HEK293 (cell line): ENCODE data around the gene GARRE1.

ENCODE experiments used
- CTCF ChIA-PET: fragments of 350-600 bp; formaldehyde crosslinking; extraction: SDS; loops from one replicate; lab custom pipeline; 2021; ENCODE audit warnings: antibody characterized with exemption; lab: Yijun Ruan, JAX
- POLR2A ChIA-PET: fragments of 300-600 bp; formaldehyde crosslinking; extraction: SDS; loops from one replicate; lab custom pipeline; 2020; ENCODE audit warnings: antibody characterized with exemption, inconsistent platforms; lab: Yijun Ruan, JAX
- H3K27ac ChIP-seq: fragments of 200-500 bp; sonication (Bioruptor generic); 2 replicates; pipeline ENCODE4 v1.5.1; 2014; ENCODE audit warnings: low read depth, low read length, control low read depth, inconsistent platforms; ENCODE audit errors: extremely low read depth
- H3K36me3 ChIP-seq, 2 experiments: fragments of 200-500 bp in 1 of 2; sonication (Bioruptor generic) in 1 of 2; 1 replicate in 1 of 2; 2 replicates in 1 of 2; pipeline ENCODE4 v1.5.1; 2014 to 2017; ENCODE audit warnings: inconsistent platforms in 2 of 2, low read length in 2 of 2; ENCODE audit not compliant: control insufficient read depth in 2 of 2, insufficient read depth in 1 of 2
- H3K4me1 ChIP-seq: fragments of 200-500 bp; sonication (Bioruptor generic); 2 replicates; pipeline ENCODE4 v1.5.1; 2014; ENCODE audit warnings: mild to moderate bottlenecking, low read length, inconsistent platforms; ENCODE audit not compliant: control insufficient read depth, insufficient read depth
- H3K4me3 ChIP-seq: 2 replicates; pipeline ENCODE4 v1.5.1; 2011; ENCODE audit warnings: low read depth, mild to moderate bottlenecking, control low read depth, low read length, moderate library complexity
- H3K9me3 ChIP-seq: fragments of 200-500 bp; sonication (Bioruptor generic); 2 replicates; pipeline ENCODE4 v1.5.1; 2014; ENCODE audit warnings: low read depth, low read length, inconsistent platforms; ENCODE audit not compliant: control insufficient read depth, insufficient read depth
- CTCF ChIP-seq: fragments of 450-650 bp; formaldehyde crosslinking; IDR thresholded peaks from 2 replicates; pipeline ENCODE4 v1.5.1; 2016; ENCODE audit warnings: missing biosample characterization, missing genetic modification characterization
- HOXA7 ChIP-seq: sonication (generic); formaldehyde crosslinking; IDR thresholded peaks from 2 replicates; pipeline ENCODE4 v1.8.1; 2022; ENCODE audit warnings: missing genetic modification reagents, borderline replicate concordance
- PRDM2 ChIP-seq: fragments of 450-650 bp; formaldehyde crosslinking; IDR thresholded peaks from 2 replicates; pipeline ENCODE4 v1.5.1; 2016; ENCODE audit warnings: missing biosample characterization, missing genetic modification characterization, borderline replicate concordance
- ZBTB17 ChIP-seq: fragments of 450-650 bp; formaldehyde crosslinking; IDR thresholded peaks from 2 replicates; pipeline ENCODE4 v1.5.1; 2016; ENCODE audit warnings: missing biosample characterization, missing genetic modification characterization
- ZFP37 ChIP-seq: fragments of 450-650 bp; formaldehyde crosslinking; IDR thresholded peaks from 2 replicates; pipeline ENCODE4 v1.5.1; 2016; ENCODE audit warnings: missing biosample characterization, missing genetic modification characterization
- ZNF16 ChIP-seq: fragments of 450-650 bp; formaldehyde crosslinking; IDR thresholded peaks from 2 replicates; pipeline ENCODE4 v1.5.1; 2016; ENCODE audit warnings: low read depth, missing biosample characterization, missing genetic modification characterization
- ZNF2 ChIP-seq: fragments of 450-650 bp; formaldehyde crosslinking; IDR thresholded peaks from 2 replicates; pipeline ENCODE4 v1.5.1; 2016; ENCODE audit warnings: missing biosample characterization, missing genetic modification characterization
- ZNF248 ChIP-seq: fragments of 450-650 bp; formaldehyde crosslinking; IDR thresholded peaks from 2 replicates; pipeline ENCODE4 v1.5.1; 2017; ENCODE audit warnings: missing biosample characterization, missing genetic modification characterization
- ZNF404 ChIP-seq: fragments of 450-650 bp; formaldehyde crosslinking; IDR thresholded peaks from 2 replicates; pipeline ENCODE4 v1.5.1; 2017; ENCODE audit warnings: missing biosample characterization, missing genetic modification characterization
- ZNF548 ChIP-seq: fragments of 450-650 bp; formaldehyde crosslinking; IDR thresholded peaks from 2 replicates; pipeline ENCODE4 v1.5.1; 2016; ENCODE audit warnings: missing biosample characterization, missing genetic modification characterization
- ZNF585B ChIP-seq: fragments of 450-650 bp; formaldehyde crosslinking; IDR thresholded peaks from 2 replicates; pipeline ENCODE4 v1.5.1; 2016; ENCODE audit warnings: missing biosample characterization, missing genetic modification characterization
- ZNF629 ChIP-seq: fragments of 450-650 bp; formaldehyde crosslinking; IDR thresholded peaks from 2 replicates; pipeline ENCODE4 v1.5.1; 2017; ENCODE audit warnings: missing biosample characterization, missing genetic modification characterization
- ZNF843 ChIP-seq: fragments of 450-650 bp; formaldehyde crosslinking; IDR thresholded peaks from 2 replicates; pipeline ENCODE4 v1.5.1; 2016; ENCODE audit warnings: missing biosample characterization, missing genetic modification characterization
- TF ChIP-seq, protein P1 (sequence below): IDR thresholded peaks from 2 replicates; pipeline ENCODE4 v1.6.1; 2011; ENCODE audit warnings: mild to moderate bottlenecking, low read depth, low read length, borderline replicate concordance
- TF ChIP-seq, protein P2 (sequence below): fragments of 450-650 bp; formaldehyde crosslinking; IDR thresholded peaks from 2 replicates; pipeline ENCODE4 v1.5.1; 2016; ENCODE audit warnings: missing biosample characterization, missing genetic modification characterization, low read depth
- TF ChIP-seq, protein P3 (sequence below): fragments of 450-650 bp; formaldehyde crosslinking; IDR thresholded peaks from 2 replicates; pipeline ENCODE4 v1.5.1; 2016; ENCODE audit warnings: missing biosample characterization, missing genetic modification characterization
- TF ChIP-seq, protein P4 (sequence below): fragments of 450-650 bp; formaldehyde crosslinking; IDR thresholded peaks from 2 replicates; pipeline ENCODE4 v1.5.1; 2017; ENCODE audit warnings: missing biosample characterization, missing genetic modification characterization

The GARRE1 gene

GRCh38 chr19:34300380-34300779 is 46.0 kb downstream of the GARRE1 start:
- TF ChIP-seq CTCF (no peak), ZNF629 (tag by site-specific recombination) (no peak), ZBTB17 (tag by site-specific recombination) (no peak), ZNF248 (tag by site-specific recombination) (no peak), ZNF2 (no peak), ZNF843 (tag by site-specific recombination) (no peak), PRDM2 (tag by site-specific recombination) (no peak), ZNF404 (tag by site-specific recombination) (no peak), ZNF16 (no peak), ZNF585B (tag by site-specific recombination) (no peak), ZNF548 (no peak), ZFP37 (no peak), HOXA7 (CRISPR knock-in tag) (no peak)
- TF ChIP-seq, protein P1, sequence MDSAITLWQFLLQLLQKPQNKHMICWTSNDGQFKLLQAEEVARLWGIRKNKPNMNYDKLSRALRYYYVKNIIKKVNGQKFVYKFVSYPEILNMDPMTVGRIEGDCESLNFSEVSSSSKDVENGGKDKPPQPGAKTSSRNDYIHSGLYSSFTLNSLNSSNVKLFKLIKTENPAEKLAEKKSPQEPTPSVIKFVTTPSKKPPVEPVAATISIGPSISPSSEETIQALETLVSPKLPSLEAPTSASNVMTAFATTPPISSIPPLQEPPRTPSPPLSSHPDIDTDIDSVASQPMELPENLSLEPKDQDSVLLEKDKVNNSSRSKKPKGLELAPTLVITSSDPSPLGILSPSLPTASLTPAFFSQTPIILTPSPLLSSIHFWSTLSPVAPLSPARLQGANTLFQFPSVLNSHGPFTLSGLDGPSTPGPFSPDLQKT: no peak
- TF ChIP-seq, protein P2, sequence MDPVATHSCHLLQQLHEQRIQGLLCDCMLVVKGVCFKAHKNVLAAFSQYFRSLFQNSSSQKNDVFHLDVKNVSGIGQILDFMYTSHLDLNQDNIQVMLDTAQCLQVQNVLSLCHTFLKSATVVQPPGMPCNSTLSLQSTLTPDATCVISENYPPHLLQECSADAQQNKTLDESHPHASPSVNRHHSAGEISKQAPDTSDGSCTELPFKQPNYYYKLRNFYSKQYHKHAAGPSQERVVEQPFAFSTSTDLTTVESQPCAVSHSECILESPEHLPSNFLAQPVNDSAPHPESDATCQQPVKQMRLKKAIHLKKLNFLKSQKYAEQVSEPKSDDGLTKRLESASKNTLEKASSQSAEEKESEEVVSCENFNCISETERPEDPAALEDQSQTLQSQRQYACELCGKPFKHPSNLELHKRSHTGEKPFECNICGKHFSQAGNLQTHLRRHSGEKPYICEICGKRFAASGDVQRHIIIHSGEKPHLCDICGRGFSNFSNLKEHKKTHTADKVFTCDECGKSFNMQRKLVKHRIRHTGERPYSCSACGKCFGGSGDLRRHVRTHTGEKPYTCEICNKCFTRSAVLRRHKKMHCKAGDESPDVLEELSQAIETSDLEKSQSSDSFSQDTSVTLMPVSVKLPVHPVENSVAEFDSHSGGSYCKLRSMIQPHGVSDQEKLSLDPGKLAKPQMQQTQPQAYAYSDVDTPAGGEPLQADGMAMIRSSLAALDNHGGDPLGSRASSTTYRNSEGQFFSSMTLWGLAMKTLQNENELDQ (tag by site-specific recombination): no peak
- TF ChIP-seq, protein P3, sequence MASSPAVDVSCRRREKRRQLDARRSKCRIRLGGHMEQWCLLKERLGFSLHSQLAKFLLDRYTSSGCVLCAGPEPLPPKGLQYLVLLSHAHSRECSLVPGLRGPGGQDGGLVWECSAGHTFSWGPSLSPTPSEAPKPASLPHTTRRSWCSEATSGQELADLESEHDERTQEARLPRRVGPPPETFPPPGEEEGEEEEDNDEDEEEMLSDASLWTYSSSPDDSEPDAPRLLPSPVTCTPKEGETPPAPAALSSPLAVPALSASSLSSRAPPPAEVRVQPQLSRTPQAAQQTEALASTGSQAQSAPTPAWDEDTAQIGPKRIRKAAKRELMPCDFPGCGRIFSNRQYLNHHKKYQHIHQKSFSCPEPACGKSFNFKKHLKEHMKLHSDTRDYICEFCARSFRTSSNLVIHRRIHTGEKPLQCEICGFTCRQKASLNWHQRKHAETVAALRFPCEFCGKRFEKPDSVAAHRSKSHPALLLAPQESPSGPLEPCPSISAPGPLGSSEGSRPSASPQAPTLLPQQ (tag by site-specific recombination): no peak
- TF ChIP-seq, protein P4, sequence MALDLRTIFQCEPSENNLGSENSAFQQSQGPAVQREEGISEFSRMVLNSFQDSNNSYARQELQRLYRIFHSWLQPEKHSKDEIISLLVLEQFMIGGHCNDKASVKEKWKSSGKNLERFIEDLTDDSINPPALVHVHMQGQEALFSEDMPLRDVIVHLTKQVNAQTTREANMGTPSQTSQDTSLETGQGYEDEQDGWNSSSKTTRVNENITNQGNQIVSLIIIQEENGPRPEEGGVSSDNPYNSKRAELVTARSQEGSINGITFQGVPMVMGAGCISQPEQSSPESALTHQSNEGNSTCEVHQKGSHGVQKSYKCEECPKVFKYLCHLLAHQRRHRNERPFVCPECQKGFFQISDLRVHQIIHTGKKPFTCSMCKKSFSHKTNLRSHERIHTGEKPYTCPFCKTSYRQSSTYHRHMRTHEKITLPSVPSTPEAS (tag by site-specific recombination): no peak
- Histone ChIP-seq H3K4me1 (no peaks in the 10 kb centered on the region), H3K36me3 (peaks cover 16 to 59% of the 10 kb centered on the region in 2 experiments), H3K9me3 (no peaks in the 10 kb centered on the region), H3K4me3 (no peak overlapping the region), H3K27ac (no peak overlapping the region)
- ChIA-PET CTCF (interaction anchor here (0.7 kb wide), 2 partner anchors 28 to 306 kb away, joined by 3 read pairs; no protein-coding TSS in a partner anchor), POLR2A (interaction anchor here (1.4 kb wide), 1 partner anchor 16 kb away, joined by 5 read pairs; no protein-coding TSS in a partner anchor)
